ENCODE results near the gene TRAF4. TPM values are rescaled to one million over a fixed set of nuclear protein-coding genes. Genes with fewer than 3 reads are reported as not detected.

The TRAF4 gene
- total RNA-seq, 4 donors from 2014 or later = 25.0 to 39.8 (median 33.0) TPM

- Histone ChIP-seq H3K36me3 (peaks cover 8 to 75% (median 16%) of the 10 kb centered on the region in 3 donors), H3K4me3 (no peak overlapping the region), H3K27me3 (no peaks in the 10 kb centered on the region), H3K4me1 (peaks cover 5 to 25% (median 7%) of the 10 kb centered on the region in 3 donors), H3K27ac (no peak overlapping the region), H3K9me3 (no peaks in the 10 kb centered on the region)
- intact Hi-C loops (cut with DNase I) = loop anchor here (10.0 kb wide), 2 partner anchors 82 to 152 kb away; partner anchors contain the start of gene FAM222B
- DNase-seq = no peak
- 85 to 94% methylated on average over 1 of the region's 1 CpG for WGBS, 2 donors
- TF ChIP-seq POLR2A (IDR thresholded peaks at IDR 0.05) = no peak
- no peak for TF ChIP-seq CTCF (IDR thresholded peaks at IDR 0.05)
These were observed 19.5 kb downstream of the TRAF4 start for GRCh38 chr17:28763137-28763799.

- no peaks in the 10 kb centered on the region for H3K27me3 ChIP-seq
- 60 to 79% methylated on average over 5 of the region's 5 CpGs for WGBS, 2 donors
- TF ChIP-seq POLR2A (IDR thresholded peaks at IDR 0.05) = no peak
- peak; percentile 76 to 95 (median 88) for TF ChIP-seq CTCF (IDR thresholded peaks at IDR 0.05)
- peaks cover 5 to 25% (median 7%) of the 10 kb centered on the region in 3 donors for H3K4me1 ChIP-seq
- DNase-seq = no peak
- H3K27ac ChIP-seq = no peak overlapping the region
- H3K36me3 ChIP-seq = peaks cover 3 to 69% (median 11%) of the 10 kb centered on the region in 3 donors
- H3K4me3 ChIP-seq = no peak overlapping the region
- intact Hi-C loops (cut with DNase I) = loop anchor here (10.0 kb wide), 2 partner anchors 81 to 151 kb away; partner anchors contain the start of gene FAM222B
- no peaks in the 10 kb centered on the region for H3K9me3 ChIP-seq
These were observed 20.0 kb downstream of the TRAF4 start for GRCh38 chr17:28763804-28764266.

- intact Hi-C loops (cut with DNase I) = loop anchor here (10.0 kb wide), 2 partner anchors 80 to 150 kb away; partner anchors contain the start of gene FAM222B
- Histone ChIP-seq H3K27me3 (no peaks in the 10 kb centered on the region), H3K36me3 (peaks cover 0 to 57% (median 5%) of the 10 kb centered on the region in 3 donors), H3K27ac (no peak overlapping the region), H3K4me1 (peaks cover 5 to 25% (median 7%) of the 10 kb centered on the region in 3 donors), H3K9me3 (no peaks in the 10 kb centered on the region), H3K4me3 (no peak overlapping the region)
- no peak for TF ChIP-seq POLR2A (IDR thresholded peaks at IDR 0.05)
- no peak for TF ChIP-seq CTCF (IDR thresholded peaks at IDR 0.05)
- WGBS, 2 donors = 70 to 84% methylated on average over 4 of the region's 4 CpGs
- no peak for DNase-seq
These were observed 21.2 kb downstream of the TRAF4 start for GRCh38 chr17:28765038-28765437.

- no peak for TF ChIP-seq CTCF (IDR thresholded peaks at IDR 0.05)
- TF ChIP-seq POLR2A (IDR thresholded peaks at IDR 0.05) = no peak
- Histone ChIP-seq H3K27ac (no peak overlapping the region), H3K4me3 (no peak overlapping the region), H3K36me3 (peaks cover 0 to 12% (median 0%) of the 10 kb centered on the region in 3 donors), H3K9me3 (no peaks in the 10 kb centered on the region), H3K4me1 (peaks cover 0 to 16% (median 5%) of the 10 kb centered on the region in 3 donors), H3K27me3 (no peaks in the 10 kb centered on the region)
- no peak for DNase-seq
- WGBS, 2 donors = 78 to 83% methylated on average over 6 of the region's 6 CpGs
- intact Hi-C loops (cut with DNase I) = no loop called here
These were observed 29.9 kb downstream of the TRAF4 start for GRCh38 chr17:28773736-28774135.

GRCh38 chr17:28774206-28774605 lies 30.4 kb downstream of the TRAF4 start:
- H3K9me3 ChIP-seq = no peaks in the 10 kb centered on the region
- TF ChIP-seq POLR2A (IDR thresholded peaks at IDR 0.05) (no peak), CTCF (IDR thresholded peaks at IDR 0.05) (no peak)
- intact Hi-C loops (cut with DNase I) = no loop called here
- no peak overlapping the region for H3K27ac ChIP-seq
- no peak for DNase-seq
- no peaks in the 10 kb centered on the region for H3K27me3 ChIP-seq
- H3K4me1 ChIP-seq = peaks cover 0 to 16% (median 5%) of the 10 kb centered on the region in 3 donors
- WGBS, 2 donors = 73 to 75% methylated on average over 3 of the region's 3 CpGs
- H3K4me3 ChIP-seq = no peak overlapping the region
- peaks cover 0 to 12% (median 0%) of the 10 kb centered on the region in 3 donors for H3K36me3 ChIP-seq

All from esophagus squamous epithelium (tissue), 5 donors.